ENCODE data around the gene TMEM151A. TPM values are rescaled to one million over a fixed set of nuclear protein-coding genes. Genes with fewer than 3 reads are reported as not detected.

TMEM151A gene
- total RNA-seq, 4 donors from 2014 or later, result not detected

GRCh38 chr11:66288671-66289547 is 2.8 kb upstream of the TMEM151A start, which contains the start of gene YIF1A:
YIF1A (minus strand) TSS chr11:66289143; CDS start chr11:66288985, 158 bp downstream.
- H3K27me3 ChIP-seq, result peaks cover 0 to 30% of the 10 kb centered on the region in 2 donors
- peaks cover 0 to 61% (median 25%) of the 10 kb centered on the region in 4 donors for H3K4me1 ChIP-seq
- peaks cover 0 to 27% (median 0%) of the 10 kb centered on the region in 3 donors for H3K36me3 ChIP-seq
- peak within 1 kb of the TSS; percentile 90 to 97 (median 96) for H3K27ac ChIP-seq
- peak; percentile 95 to 97 for DNase-seq (ENCODE audit: low spot score in 2 of 2)
- WGBS, 2 donors, result 1% methylated on average over 28 to 63 of the region's 87 CpGs
- peak; percentile 93 to 97 for TF ChIP-seq POLR2A (IDR thresholded peaks at IDR 0.05)
- TF ChIP-seq CTCF (IDR thresholded peaks at IDR 0.05), result peak in 2 of 5 experiments; percentile 32 to 63
- peak; percentile 75 to 96 for TF ChIP-seq EP300 (IDR thresholded peaks at IDR 0.05)
- no peaks in the 10 kb centered on the region for H3K9me3 ChIP-seq
- H3K4me3 ChIP-seq, result peak within 1 kb of the TSS; percentile 65 to 88 (median 83)

DNA sequence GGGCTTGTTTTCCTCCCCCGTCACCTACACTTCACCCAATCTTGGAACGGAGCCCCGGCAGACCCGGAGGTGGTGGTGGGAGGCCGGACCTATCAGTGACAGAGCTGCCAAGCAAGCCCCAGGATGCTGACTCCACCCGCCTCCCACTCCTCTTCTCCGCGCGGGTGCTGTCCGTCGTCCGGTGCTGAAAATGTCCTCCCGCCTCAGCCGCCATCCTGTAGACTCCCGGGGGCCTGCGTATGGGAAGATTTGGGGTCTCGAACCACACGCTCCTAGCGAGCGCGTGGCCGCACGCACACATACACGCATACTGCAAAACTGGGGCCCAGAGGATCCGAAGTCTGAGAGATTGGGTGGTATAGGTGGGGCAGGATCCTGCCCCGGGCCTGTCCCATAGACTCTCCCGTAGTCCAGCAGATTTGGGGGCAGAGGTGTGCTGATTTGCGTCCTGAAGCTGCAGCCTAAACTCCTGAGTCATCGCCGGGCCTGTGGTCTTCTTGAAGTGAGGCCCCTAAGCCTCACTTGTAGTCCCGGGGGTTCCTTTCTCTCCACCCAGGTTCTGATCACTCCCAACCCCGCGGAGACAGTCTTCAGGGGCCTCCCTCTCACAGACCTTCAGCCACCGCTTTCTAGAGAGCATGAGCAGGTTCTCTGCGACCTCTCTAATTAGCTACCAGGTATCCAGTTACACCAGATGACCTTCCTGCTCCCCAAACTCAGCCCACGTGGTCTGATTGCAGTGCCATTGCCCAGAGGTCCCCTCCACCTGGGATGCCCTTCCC is 2.0 kb upstream of the TMEM151A start:
- Histone ChIP-seq H3K36me3 (peaks cover 0 to 19% (median 0%) of the 10 kb centered on the region in 3 donors), H3K4me1 (peaks cover 0 to 60% (median 25%) of the 10 kb centered on the region in 4 donors), H3K27ac (peak overlapping the region; percentile 90 to 97 (median 94)), H3K9me3 (no peaks in the 10 kb centered on the region), H3K27me3 (peaks cover 0 to 37% of the 10 kb centered on the region in 2 donors), H3K4me3 (peak overlapping the region; percentile 63 to 88 (median 83))
- DNase-seq (ENCODE audit: low spot score in 2 of 2), result peak; percentile 43 to 64
- 10% methylated on average over 34 to 35 of the region's 36 CpGs for WGBS, 2 donors
- no peak for TF ChIP-seq POLR2A (IDR thresholded peaks at IDR 0.05)
- no peak for TF ChIP-seq CTCF (IDR thresholded peaks at IDR 0.05)
- no peak for TF ChIP-seq EP300 (IDR thresholded peaks at IDR 0.05)

DNA sequence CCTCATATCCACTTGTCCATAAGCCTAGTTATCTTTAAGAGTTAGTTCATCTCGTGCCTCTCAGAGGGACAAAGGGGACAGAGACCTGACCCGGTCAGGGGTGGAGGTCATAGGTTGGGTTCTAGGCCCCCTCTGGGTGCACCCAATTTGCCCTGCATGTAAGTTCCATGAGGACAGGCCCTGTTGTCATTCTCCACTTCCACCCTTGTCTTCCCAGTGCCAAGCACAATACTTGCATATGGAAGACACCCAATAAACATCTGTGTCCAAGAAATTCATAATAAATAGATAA is 1.4 kb upstream of the TMEM151A start:
- TF ChIP-seq CTCF (IDR thresholded peaks at IDR 0.05) (no peak), POLR2A (IDR thresholded peaks at IDR 0.05) (no peak), EP300 (IDR thresholded peaks at IDR 0.05) (no peak)
- H3K27ac ChIP-seq, result no peak overlapping the region
- no peak for DNase-seq (ENCODE audit: low spot score in 2 of 2)
- H3K4me3 ChIP-seq, result no peak overlapping the region
- H3K27me3 ChIP-seq, result peaks cover 0 to 37% of the 10 kb centered on the region in 2 donors
- WGBS, 2 donors, result 73% methylated on average over 2 of the region's 2 CpGs
- peaks cover 0 to 55% (median 25%) of the 10 kb centered on the region in 4 donors for H3K4me1 ChIP-seq
- H3K36me3 ChIP-seq, result peaks cover 0 to 13% (median 0%) of the 10 kb centered on the region in 3 donors
- no peaks in the 10 kb centered on the region for H3K9me3 ChIP-seq

DNA sequence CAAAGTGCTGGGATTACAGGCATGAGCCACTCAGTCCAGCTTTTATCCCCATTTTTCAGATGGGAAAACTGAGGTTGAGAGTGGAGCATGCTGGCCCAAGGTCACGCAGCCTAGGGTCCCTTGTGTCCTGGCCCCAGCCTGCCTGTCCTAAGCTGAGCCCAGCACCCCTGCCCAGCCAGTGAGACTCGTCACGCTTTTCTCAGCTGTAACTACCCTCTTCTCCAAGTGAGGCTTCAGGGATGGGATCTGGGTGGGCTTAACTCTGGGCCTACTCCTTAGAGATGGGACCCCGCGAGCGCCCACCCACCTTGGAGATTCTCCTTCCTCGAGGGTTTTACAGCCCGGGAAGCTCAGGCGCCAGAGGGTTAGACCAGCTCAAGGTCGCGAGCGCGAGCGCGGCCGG is 390 bp upstream of the TMEM151A start:
- no peak for DNase-seq (ENCODE audit: low spot score in 2 of 2)
- Histone ChIP-seq H3K27ac (no peak overlapping the region), H3K4me1 (peaks cover 0 to 45% (median 25%) of the 10 kb centered on the region in 4 donors), H3K36me3 (peaks cover 0 to 5% (median 0%) of the 10 kb centered on the region in 3 donors), H3K4me3 (no peak overlapping the region), H3K9me3 (no peaks in the 10 kb centered on the region), H3K27me3 (peaks cover 0 to 37% of the 10 kb centered on the region in 2 donors)
- WGBS, 2 donors, result 19% methylated on average over 9 to 16 of the region's 16 CpGs
- TF ChIP-seq EP300 (IDR thresholded peaks at IDR 0.05) (no peak), POLR2A (IDR thresholded peaks at IDR 0.05) (no peak), CTCF (IDR thresholded peaks at IDR 0.05) (no peak)
